DMS 273 (cell line): ENCODE data around the gene LIN9.
"Not testable (repeated sequence)": the region's sequence is repeated elsewhere in the genome, so short reads cannot be mapped to it uniquely, and the experiment has no call there.

Source experiments
- DNase-seq: peaks from one replicate; lab custom pipeline; 2025; ENCODE audit not compliant: unreplicated experiment; lab: John Stamatoyannopoulos, UW

LIN9 gene

DNA sequence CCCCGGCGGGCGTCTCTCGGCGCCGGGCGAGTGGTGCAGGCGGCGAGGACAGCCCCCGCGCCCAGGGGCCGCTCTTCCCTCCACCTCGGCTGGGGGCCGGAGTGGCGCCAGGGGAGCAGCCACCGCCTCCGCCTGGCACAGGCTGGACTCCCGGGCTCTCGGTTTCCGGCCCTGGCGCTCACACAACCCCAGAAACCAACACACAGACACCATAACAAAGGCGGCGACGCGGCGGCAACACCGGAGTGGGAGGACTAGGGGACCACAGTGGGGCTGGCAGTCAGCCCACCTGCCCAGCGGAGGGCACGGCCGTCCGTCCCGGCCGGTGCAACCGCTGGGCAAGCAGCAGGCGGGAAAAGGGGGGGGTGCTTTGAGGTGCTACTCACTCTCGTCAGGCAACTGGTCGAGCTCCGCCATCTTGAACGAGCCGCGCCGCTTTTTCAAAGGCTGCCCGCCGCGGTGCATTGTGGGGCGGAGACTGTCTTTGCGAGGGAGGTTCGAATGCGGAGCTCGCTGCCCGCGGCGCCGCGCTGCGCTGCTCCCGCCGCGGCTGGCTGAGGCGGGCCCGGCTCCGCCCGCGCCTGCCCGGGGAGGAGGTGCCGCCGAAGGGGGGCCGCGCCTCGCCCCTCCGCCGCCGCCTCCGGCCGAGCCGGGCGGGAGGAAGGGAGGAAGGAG is at the start of gene LIN9:
Gene LIN9, minus strand, starts transcription at position 442 of the 675 bp plus-strand sequence. Its CDS starts 25 bp downstream, at position 417.
- peak; percentile 98 for DNase-seq

GRCh38 chr1:226357416-226357815 is 48.5 kb upstream of the LIN9 start:
- DNase-seq = no peak

GRCh38 chr1:226355669-226356551 is 46.9 kb upstream of the LIN9 start:
- DNase-seq = peak; percentile 96

DNA sequence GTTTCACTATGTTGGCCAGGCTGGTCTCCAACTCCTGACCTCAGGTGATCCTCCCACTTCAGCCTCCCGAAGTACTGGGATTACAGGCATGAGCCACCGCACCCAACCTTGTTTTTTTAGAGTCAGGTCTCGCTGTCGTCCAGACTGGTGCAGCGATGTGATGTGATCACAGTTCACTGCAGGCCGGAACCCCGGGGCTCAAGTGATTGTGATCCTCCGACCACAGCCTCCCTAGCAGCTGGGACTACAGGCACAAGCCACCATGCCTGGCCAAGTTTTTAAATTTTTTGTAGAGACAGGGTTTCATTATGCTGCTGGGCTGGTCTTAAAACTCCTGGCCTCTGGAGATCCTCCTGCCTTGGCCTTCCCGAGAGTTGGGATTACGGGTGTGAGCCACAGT is 46.1 kb upstream of the LIN9 start:
- no peak for DNase-seq

DNA sequence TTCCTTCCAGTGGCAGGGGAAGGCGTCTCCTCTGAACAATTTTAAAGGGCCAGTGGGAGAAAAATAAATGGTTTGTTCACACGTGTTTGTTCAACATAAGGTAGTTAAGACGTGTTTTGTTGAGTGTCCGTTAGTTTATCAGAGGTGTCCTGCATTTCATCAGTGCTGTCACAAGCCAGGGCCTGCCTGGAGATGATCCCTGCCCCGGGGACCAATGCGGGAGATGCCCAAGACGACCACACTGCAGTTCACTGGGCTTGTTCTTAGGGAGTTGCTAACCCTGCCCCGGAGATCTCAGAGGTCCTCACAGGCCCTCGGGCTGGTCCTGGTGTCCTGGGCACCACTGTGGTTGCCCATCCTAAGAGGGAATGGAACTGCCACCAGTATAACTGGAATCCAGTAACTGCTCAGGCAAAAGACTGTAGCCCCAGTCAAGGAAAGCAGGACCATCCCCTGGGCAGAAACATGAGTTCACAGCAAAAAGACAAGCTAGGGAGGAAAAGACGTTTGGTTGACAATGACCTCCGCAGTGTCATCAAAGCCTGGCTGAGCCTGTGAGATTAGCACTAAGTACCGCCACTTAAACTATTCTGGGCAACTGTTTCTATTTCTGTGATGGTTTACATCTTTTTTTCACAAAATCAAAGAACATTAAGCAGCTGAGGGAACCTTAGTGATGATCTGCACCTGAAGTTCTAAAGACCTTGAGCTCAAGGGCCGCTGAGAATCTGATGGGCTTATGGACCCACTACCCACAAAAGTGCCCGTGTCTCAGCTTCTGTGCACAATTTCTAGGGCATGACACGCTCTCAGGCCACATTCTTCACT is 44.9 kb upstream of the LIN9 start:
- DNase-seq = no peak

- DNase-seq = peak; percentile 31
Observed at GRCh38 chr1:226351709-226352108, 42.7 kb upstream of the LIN9 start.

DNA sequence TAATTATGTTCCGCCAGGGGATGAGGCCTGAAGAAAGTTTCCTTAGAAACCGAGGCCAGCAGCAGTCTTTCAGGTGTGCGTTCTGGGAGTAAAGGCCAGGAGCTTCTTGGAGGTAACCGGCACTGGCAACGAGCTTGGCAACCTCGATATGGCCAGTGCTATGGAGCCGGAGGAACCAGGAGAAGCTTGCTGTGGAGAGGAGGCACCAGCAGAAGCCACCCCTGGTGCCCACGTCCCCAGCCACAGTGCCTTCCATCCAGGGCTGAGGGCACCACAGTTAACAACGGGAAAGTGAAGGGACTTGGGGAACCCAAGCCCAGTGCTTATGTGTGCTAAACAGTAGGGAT is 41.5 kb upstream of the LIN9 start:
- DNase-seq = no peak

- no peak for DNase-seq
Observed at GRCh38 chr1:226349801-226350518, 41.0 kb upstream of the LIN9 start.

DNA sequence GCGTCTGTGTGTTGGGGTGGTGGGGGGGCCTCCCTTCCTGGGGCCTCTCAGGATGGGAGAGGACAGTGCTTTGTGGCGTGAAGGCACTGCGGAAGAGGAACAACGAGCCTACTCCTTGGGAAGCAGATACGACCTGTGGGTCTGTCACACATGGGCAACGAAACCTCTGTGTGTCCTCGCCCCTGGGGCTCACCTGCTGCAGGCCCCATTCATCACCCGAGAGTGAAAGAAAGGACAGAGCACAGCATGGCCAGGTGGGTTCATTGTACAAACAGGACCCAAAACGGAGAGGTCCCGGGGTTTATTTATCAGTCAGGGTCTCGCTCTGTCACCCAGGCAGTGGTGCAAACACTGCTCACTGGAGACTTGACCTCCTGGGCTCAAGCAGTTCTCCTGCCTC is 40.1 kb upstream of the LIN9 start:
- DNase-seq = no peak

DNA sequence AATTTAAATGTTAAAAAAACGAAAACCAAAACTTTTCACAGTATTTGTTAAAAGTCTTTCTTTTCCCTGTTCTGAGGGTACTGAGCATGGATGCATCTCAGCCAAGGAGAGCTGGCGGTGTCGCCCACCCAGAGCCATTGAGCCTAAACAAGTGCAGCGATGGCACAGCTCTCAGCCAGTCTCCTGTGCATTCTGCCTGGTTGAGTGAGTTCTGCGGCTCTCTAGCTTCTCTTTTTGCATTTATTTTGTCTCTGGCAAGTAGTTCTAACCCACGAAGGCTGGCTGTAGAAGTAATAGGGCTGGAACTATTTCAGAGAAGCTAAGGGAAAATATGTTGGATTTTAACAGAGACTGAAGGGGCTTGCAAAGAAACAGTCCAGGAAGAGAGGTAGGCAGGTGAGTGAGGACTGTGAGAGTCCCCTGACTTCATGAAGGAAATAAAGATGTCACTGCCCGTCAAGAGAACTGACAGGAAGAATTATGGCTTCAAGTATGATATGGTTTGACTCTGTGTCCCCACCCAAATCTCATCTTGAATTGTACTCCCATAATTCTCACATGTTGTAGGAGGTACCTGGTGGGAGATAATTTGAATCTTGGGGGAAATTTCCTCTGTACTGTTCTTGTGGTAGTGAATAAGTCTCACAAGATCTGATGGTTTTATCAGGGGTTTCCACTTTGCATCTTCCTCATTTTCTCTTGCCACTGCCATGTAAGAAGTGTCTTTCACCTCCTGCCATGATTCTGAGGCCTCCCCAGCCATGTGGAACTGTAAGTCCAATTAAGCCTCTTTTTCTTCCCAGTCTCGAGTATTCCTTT is 35.7 kb upstream of the LIN9 start:
- DNase-seq = no peak

GRCh38 chr1:226342656-226343055 is 33.7 kb upstream of the LIN9 start:
- DNase-seq = no peak

DNA sequence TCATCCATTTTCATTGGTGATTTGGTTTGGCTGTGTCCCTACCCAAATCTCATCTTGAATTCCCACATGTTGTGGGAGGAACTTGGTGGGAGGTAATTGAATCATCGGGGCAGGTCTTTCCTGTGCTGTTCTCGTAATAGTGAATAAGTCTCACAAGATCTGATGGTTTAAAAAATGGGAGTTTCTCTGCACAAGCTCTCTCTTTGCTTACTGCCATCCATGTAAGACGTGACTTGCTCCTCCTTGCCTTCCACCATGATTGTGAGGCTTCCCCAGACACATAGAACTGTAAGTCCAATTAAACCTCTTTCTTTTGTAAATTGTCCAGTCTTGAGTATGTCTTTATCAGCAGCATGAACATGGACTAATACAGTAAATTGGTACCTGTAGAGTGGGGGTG is 31.1 kb upstream of the LIN9 start:
- not testable (repeated sequence) for DNase-seq

GRCh38 chr1:226337276-226337875 is 28.4 kb upstream of the LIN9 start:
- DNase-seq = no peak

DNA sequence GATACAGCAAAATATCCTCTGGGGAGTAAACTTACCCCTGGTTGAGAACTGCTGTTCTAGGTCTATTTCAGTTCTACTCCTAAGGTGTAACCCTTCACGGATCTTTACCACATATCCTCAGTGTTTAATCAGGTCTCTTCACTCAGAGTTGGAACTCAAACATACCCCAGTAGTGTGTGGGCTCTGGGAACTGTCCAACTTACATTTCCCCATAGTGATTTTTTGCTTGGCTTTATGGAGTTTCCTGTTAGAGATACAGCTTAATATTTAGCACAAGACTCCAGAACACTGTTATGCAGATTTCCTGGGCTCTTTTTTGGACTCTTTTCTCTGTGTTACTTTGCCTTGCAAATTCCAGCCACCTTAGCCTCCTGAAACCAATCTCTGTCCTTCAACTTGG is 26.7 kb upstream of the LIN9 start:
- DNase-seq = no peak

GRCh38 chr1:226332947-226333346 is 24.0 kb upstream of the LIN9 start:
- DNase-seq = no peak

- DNase-seq = no peak
Observed at GRCh38 chr1:226329237-226329636, 20.3 kb upstream of the LIN9 start.

DNA sequence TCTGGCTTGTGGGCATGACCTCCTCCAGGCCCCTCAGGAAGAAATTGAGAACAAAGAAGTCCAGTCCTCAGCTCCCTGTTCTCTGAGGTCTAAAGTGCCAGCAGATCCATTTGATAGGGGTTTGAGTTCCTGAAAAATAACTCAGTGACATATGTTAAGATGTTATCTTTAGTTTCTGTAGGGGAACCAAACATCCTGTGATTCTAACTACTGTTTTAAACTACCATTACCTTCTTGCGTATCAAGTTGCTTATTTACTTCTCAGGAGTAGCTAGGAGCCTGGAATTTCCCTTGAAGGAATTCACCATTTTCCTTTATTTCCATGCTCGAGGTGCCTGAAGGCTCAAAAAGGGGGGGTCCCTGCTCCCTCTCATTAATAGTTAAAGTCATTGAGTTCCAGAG is 18.8 kb upstream of the LIN9 start:
- peak; percentile 72 for DNase-seq

DNA sequence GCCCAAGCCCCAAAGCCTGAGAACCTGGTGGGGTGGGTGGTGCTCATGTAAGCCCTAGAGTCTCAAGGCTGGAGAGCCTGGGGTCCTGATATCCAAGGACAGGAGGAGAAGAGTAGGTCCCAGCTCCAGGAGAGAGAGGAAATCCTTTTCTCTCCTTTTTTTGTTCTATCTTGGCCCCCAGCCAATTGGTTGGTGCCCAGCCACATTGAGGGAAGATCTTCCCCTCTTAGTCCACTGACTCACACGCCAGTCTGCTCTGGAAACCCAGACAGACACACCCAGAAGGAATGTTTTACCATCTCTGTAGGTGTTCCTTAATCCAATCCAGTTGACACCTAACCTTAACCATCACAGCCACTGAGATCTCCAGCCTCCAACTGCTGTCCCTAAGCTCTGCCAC is 16.2 kb upstream of the LIN9 start:
- peak; percentile 28 for DNase-seq

DNA sequence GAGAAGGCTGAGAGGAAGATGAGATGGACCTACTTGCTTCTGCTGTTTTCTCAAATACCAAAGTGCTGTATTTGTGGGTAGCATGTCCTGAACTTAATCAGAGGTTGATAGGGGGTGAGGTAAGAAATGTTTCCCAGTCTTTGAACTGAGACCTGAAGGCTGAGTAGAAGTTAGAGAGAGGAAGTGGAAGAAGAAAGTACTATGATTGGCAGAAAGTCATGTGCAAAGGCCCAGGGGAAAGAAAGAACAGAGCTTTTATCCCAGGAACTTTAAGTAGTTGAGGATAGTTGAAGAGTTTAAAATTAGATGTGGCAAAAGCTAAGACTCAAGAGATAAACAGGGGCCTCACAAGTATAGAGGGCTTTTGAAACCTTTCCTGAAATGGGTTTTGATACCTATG is 15.5 kb upstream of the LIN9 start:
- no peak for DNase-seq

DNA sequence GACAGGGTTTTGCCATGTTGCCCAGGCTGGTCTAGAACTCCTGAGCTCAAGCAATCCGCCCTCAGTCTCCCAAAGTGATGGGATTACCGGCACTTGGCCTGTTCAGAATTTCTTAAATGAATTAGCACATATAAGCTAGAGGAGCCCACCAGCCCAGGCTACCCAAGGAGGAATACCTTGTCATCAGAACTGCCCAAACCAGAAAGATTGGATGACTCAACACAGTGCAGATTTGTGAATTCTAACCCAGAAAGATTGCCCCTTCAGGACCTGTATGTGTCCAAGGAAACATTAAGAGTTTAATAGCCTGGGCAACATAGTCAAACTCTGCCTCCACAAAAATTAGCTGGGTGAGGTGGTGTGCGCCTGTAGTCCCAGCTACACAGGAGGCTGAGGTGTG is 14.0 kb upstream of the LIN9 start:
- no peak for DNase-seq
